Measurements from ENCODE around the gene TTN. TPM values are rescaled to one million over a fixed set of nuclear protein-coding genes. Genes with fewer than 3 reads are reported as not detected.

TTN gene
- total and polyA plus RNA-seq, 10 of the 15 experiments (the other 5 are each of a cell fraction or from before 2014, with no cell fraction given): 0.15 to 9.0 (median 1.8) TPM

DNA sequence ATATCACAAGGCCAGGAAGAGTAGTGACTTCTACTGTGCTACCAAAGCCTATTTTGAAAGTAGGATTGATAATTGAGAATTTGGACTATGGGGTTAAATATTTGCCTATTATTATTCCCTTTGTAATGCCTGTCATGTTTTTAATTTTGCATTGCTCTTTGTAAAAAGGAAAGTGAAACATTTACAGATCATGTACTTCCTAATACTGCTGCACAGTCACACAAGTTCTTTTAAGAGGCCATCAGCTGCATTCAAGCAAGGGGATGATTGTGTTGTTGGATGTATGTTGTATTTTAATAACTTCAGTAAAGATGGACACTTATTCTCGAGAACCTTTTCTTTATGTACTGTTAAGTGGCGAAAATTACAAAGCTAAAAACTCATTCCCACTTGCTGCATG lies 256.9 kb downstream of the TTN start:
- Histone ChIP-seq H3K4me3 (no peak overlapping the region), H3K9me3 (replicated peaks; ENCODE audit: control insufficient read depth, insufficient read depth, low read length) (no peaks in the 10 kb centered on the region), H3K79me2 (ENCODE audit: control insufficient read depth, insufficient read depth, low read length) (no peaks in the 10 kb centered on the region), H2AFZ (ENCODE audit: control insufficient read depth, low read depth, low read length) (no peak overlapping the region), H3K4me1 (ENCODE audit: control insufficient read depth, insufficient read depth, low read length) (no peaks in the 10 kb centered on the region), H3K27ac (ENCODE audit: control insufficient read depth, insufficient read depth) (no peak overlapping the region), H3K4me2 (ENCODE audit: control insufficient read depth, insufficient read depth) (no peak overlapping the region), H4K20me1 (ENCODE audit: control insufficient read depth, insufficient read depth) (no peaks in the 10 kb centered on the region), H3K27me3 (replicated peaks in 1 of 2; ENCODE audit: control insufficient read depth in 2 of 2, insufficient read depth in 2 of 2, low read length in 1 of 2) (no peaks in the 10 kb centered on the region), H3K9ac (ENCODE audit: control insufficient read depth, insufficient read depth, low read length) (no peak overlapping the region), H3K36me3 (ENCODE audit: control insufficient read depth in 2 of 2, insufficient read depth in 2 of 2, low read length in 1 of 2) (peaks cover 3 to 11% of the 10 kb centered on the region in 2 experiments)
- intact Hi-C loops (cut with micrococcal nuclease; ENCODE audit: unreplicated experiment) (no loop called here), in situ Hi-C loops (cut with MboI) (no loop called here)
- WGBS (ENCODE audit: insufficient coverage, insufficient replicate concordance, low lambda C conversion rate, missing lambda C conversion rate): 0% methylated on average over 2 of the region's 2 CpGs
- ChIA-PET RAD21 (ENCODE audit: unreplicated experiment) (interaction anchor here (0.9 kb wide), 1 partner anchor 30 kb away, joined by 3 read pairs; no protein-coding TSS in a partner anchor), CTCF (interaction anchor here (1.8 kb wide), 1 partner anchor 22 kb away, joined by 4 read pairs; no protein-coding TSS in a partner anchor), SMC1A (ENCODE audit: uncharacterized antibody, unreplicated experiment) (interaction anchor here (1.3 kb wide), 1 partner anchor 19 kb away, joined by 3 read pairs; no protein-coding TSS in a partner anchor), POLR2A (no interaction called here)
- ATAC-seq: peak; percentile 70
- TF ChIP-seq JUNB (IDR thresholded peaks at IDR 0.05): peak; percentile 29; the same call in 1 of the 2 replicates
- TF ChIP-seq NFXL1 (IDR thresholded peaks at IDR 0.05; ENCODE audit: borderline replicate concordance): no peak
- no peak for FAIRE-seq
- BruUV-seq (replicated peaks): TSS peak; percentile 4
- DNase-seq (ENCODE audit: low read depth, low spot score): no peak

GRCh38 chr2:178542569-178542968 lies 264.7 kb downstream of the TTN start:
- no TSS peak for BruUV-seq (replicated peaks)
- WGBS (ENCODE audit: insufficient coverage, insufficient replicate concordance, low lambda C conversion rate, missing lambda C conversion rate): 93% methylated on average over 5 of the region's 5 CpGs
- in situ Hi-C loops (cut with MboI) (no loop called here), intact Hi-C loops (cut with micrococcal nuclease; ENCODE audit: unreplicated experiment) (no loop called here)
- Histone ChIP-seq H3K27me3 (replicated peaks in 1 of 2; ENCODE audit: control insufficient read depth in 2 of 2, insufficient read depth in 2 of 2, low read length in 1 of 2) (no peaks in the 10 kb centered on the region), H3K9me3 (replicated peaks; ENCODE audit: control insufficient read depth, insufficient read depth, low read length) (no peaks in the 10 kb centered on the region; the same call in 2 of the 3 replicates), H3K9ac (ENCODE audit: control insufficient read depth, insufficient read depth, low read length) (no peak overlapping the region), H3K4me1 (ENCODE audit: control insufficient read depth, insufficient read depth, low read length) (peaks cover 14% of the 10 kb centered on the region), H4K20me1 (ENCODE audit: control insufficient read depth, insufficient read depth) (no peaks in the 10 kb centered on the region), H3K79me2 (ENCODE audit: control insufficient read depth, insufficient read depth, low read length) (no peaks in the 10 kb centered on the region), H3K27ac (ENCODE audit: control insufficient read depth, insufficient read depth) (no peak overlapping the region), H3K4me2 (ENCODE audit: control insufficient read depth, insufficient read depth) (0 out of 2 replicates have a peak overlapping the region, but pooled peaks have one; percentile 19), H3K36me3 (ENCODE audit: control insufficient read depth in 2 of 2, insufficient read depth in 2 of 2, low read length in 1 of 2) (peaks cover 7 to 39% of the 10 kb centered on the region in 2 experiments), H3K4me3 (no peak overlapping the region), H2AFZ (ENCODE audit: control insufficient read depth, low read depth, low read length) (no peak overlapping the region)
- ChIA-PET POLR2A (no interaction called here), RAD21 (ENCODE audit: unreplicated experiment) (no interaction called here), CTCF (no interaction called here), SMC1A (ENCODE audit: uncharacterized antibody, unreplicated experiment) (interaction anchor here (1.1 to 1.6 kb wide), 3 partner anchors 17 to 77 kb away, joined by 3 to 5 read pairs (median 4); no protein-coding TSS in a partner anchor)
- TF ChIP-seq SIX5 (IDR thresholded peaks at IDR 0.05; ENCODE audit: low read depth, low read length, severe bottlenecking) (no peak), FOXM1 (IDR thresholded peaks at IDR 0.05; ENCODE audit: low read depth, low read length) (no peak), ATF2 (IDR thresholded peaks at IDR 0.05; ENCODE audit: low read length) (no peak), TBL1XR1 (IDR thresholded peaks at IDR 0.05; ENCODE audit: low read depth, low read length) (no peak), SMAD5 (IDR thresholded peaks at IDR 0.05; ENCODE audit: low read depth) (no peak), HDGF (IDR thresholded peaks at IDR 0.05) (no peak), MTA3 (IDR thresholded peaks at IDR 0.05; ENCODE audit: borderline replicate concordance, low read length) (no peak), ZNF207 (IDR thresholded peaks at IDR 0.05; ENCODE audit: borderline replicate concordance) (no peak), RBBP5 (conservative IDR thresholded peaks at IDR 0.05) (no peak)
- TF ChIP-seq, protein P1, sequence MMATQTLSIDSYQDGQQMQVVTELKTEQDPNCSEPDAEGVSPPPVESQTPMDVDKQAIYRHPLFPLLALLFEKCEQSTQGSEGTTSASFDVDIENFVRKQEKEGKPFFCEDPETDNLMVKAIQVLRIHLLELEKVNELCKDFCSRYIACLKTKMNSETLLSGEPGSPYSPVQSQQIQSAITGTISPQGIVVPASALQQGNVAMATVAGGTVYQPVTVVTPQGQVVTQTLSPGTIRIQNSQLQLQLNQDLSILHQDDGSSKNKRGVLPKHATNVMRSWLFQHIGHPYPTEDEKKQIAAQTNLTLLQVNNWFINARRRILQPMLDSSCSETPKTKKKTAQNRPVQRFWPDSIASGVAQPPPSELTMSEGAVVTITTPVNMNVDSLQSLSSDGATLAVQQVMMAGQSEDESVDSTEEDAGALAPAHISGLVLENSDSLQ (IDR thresholded peaks at IDR 0.05): no peak
- ATAC-seq (peak; percentile 85), DNase-seq (ENCODE audit: low read depth, low spot score) (no peak), FAIRE-seq (peak; percentile 54)

Measured in GM12878 (cell line).